Measurements from ENCODE around the gene ELN.
A peak's percentile ranks its signal among the peaks of the same experiment; 100 is the strongest.

ELN gene

GRCh38 chr7:74059037-74059436, 31.1 kb downstream of the ELN start:
- no peak overlapping the region for H3K27ac ChIP-seq (ENCODE audit: low read depth, low read length)
- no peak overlapping the region for H3K56ac ChIP-seq (ENCODE audit: low read length)
- H2BK120ac ChIP-seq (ENCODE audit: low read depth, low read length): no peak overlapping the region
- H3K4me3 ChIP-seq (ENCODE audit: low read length): no peak overlapping the region
- H3K23ac ChIP-seq (ENCODE audit: low read length): no peak overlapping the region
- H3K9ac ChIP-seq (ENCODE audit: low read length): no peak overlapping the region
- no peak overlapping the region for H2AK5ac ChIP-seq (ENCODE audit: low read length)
- no peaks in the 10 kb centered on the region for H3K27me3 ChIP-seq (ENCODE audit: insufficient read depth, low read length, poor library complexity)
- H3K36me3 ChIP-seq (ENCODE audit: control insufficient read depth, insufficient read depth, low read length): no peaks in the 10 kb centered on the region
- H4K5ac ChIP-seq (ENCODE audit: low read length): no peak overlapping the region
- H3K4ac ChIP-seq (ENCODE audit: low read depth, low read length): no peak overlapping the region
- H3K18ac ChIP-seq (ENCODE audit: low read length): no peak overlapping the region
- no peak overlapping the region for H4K8ac ChIP-seq (ENCODE audit: low read depth, low read length)
- no peaks in the 10 kb centered on the region for H3K79me2 ChIP-seq (ENCODE audit: control insufficient read depth, insufficient read depth, low read length)
- H3K79me1 ChIP-seq (ENCODE audit: low read length): no peaks in the 10 kb centered on the region
- WGBS (ENCODE audit: extremely low coverage, insufficient coverage, low lambda C conversion rate): no CpG with 5 or more reads among the region's 2 CpGs
- no peak overlapping the region for H2BK15ac ChIP-seq (replicated peaks; ENCODE audit: low read depth)
- H3K4me1 ChIP-seq (ENCODE audit: control insufficient read depth, low read depth, low read length): no peaks in the 10 kb centered on the region
- DNase-seq: no peak
- H2BK5ac ChIP-seq (ENCODE audit: low read length): no peak overlapping the region
- H3K4me2 ChIP-seq (ENCODE audit: low read length): no peak overlapping the region

DNA sequence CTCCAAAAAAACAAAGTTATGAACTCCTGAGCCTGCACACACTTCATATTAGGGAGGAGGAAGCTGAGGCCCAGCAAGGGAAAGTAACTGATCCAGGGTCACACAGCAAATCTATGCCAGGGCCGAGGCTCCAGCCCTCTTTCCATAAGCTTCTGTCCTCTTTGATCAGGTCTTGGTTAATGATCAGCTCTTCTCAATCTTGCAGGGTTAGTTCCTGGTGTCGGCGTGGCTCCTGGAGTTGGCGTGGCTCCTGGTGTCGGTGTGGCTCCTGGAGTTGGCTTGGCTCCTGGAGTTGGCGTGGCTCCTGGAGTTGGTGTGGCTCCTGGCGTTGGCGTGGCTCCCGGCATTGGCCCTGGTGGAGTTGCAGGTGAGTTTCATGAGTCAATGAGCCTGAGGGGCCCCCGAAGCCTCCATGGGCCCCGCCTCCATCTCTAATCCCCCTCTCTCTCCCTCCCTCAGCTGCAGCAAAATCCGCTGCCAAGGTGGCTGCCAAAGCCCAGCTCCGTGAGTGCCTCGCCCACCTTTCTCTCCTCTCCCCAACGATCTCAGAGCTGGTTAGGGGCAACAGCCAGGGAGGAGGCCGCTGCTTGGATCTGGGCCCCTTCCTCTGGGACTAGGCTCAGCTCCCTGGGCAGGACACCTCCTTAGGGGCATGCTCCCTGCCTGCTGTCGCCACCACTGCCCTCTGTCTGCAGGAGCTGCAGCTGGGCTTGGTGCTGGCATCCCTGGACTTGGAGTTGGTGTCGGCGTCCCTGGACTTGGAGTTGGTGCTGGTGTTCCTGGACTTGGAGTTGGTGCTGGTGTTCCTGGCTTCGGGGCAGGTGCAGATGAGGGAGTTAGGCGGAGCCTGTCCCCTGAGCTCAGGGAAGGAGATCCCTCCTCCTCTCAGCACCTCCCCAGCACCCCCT, 32.0 kb downstream of the ELN start:
- WGBS (ENCODE audit: extremely low coverage, insufficient coverage, low lambda C conversion rate): no CpG with 5 or more reads among the region's 21 CpGs

DNA sequence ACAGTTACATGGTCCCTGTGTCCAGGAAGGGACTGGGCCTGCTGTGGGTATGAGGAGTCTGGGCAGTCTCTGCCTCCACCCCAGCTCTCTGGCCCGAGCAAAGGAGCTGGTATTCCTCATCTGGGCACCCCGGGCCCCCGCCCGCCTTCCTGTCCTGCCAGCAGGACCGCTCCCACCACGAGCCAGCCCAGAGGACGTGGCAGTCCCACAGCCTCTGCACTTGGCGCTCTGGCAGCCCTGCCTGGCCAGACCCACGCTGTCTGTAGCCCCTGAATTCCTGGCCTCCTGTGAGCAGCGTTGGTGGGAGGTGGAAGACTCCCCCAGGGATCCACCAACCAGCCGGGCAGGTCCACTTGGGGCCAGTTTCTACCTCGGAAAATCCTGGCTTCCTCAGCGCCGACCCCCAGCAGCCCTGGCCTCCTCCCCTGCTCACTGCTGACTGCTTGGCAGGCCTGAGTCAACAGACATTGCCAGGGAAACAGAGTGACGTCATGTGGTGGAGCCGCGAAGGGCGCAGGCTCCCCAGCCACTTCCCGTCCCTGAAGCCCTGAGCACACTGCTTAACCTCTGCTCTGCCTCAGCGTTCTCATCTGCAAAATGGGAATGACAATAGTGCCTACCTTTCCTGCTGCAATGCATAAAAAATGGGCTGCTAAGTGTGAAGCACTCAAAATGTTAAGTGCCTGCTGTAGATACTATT, 34.0 kb downstream of the ELN start:
- H2AK5ac ChIP-seq (ENCODE audit: low read length): no peak overlapping the region
- H2BK15ac ChIP-seq (replicated peaks; ENCODE audit: low read depth): no peak overlapping the region
- H4K5ac ChIP-seq (ENCODE audit: low read length): no peak overlapping the region
- H4K8ac ChIP-seq (ENCODE audit: low read depth, low read length): no peak overlapping the region
- H3K4me2 ChIP-seq (ENCODE audit: low read length): no peak overlapping the region
- no peak overlapping the region for H2BK5ac ChIP-seq (ENCODE audit: low read length)
- H3K79me1 ChIP-seq (ENCODE audit: low read length): no peaks in the 10 kb centered on the region
- H3K18ac ChIP-seq (ENCODE audit: low read length): no peak overlapping the region
- H2BK120ac ChIP-seq (ENCODE audit: low read depth, low read length): no peak overlapping the region
- WGBS (ENCODE audit: extremely low coverage, insufficient coverage, low lambda C conversion rate): no CpG with 5 or more reads among the region's 20 CpGs
- no peak overlapping the region for H3K4me3 ChIP-seq (ENCODE audit: low read length)
- no peaks in the 10 kb centered on the region for H3K4me1 ChIP-seq (ENCODE audit: control insufficient read depth, low read depth, low read length)
- no peak overlapping the region for H3K9ac ChIP-seq (ENCODE audit: low read length)
- no peak overlapping the region for H3K27ac ChIP-seq (ENCODE audit: low read depth, low read length)
- no peaks in the 10 kb centered on the region for H3K79me2 ChIP-seq (ENCODE audit: control insufficient read depth, insufficient read depth, low read length)
- peak; percentile 76 for DNase-seq
- no peak overlapping the region for H3K23ac ChIP-seq (ENCODE audit: low read length)
- no peaks in the 10 kb centered on the region for H3K36me3 ChIP-seq (ENCODE audit: control insufficient read depth, insufficient read depth, low read length)
- no peak overlapping the region for H3K56ac ChIP-seq (ENCODE audit: low read length)
- no peaks in the 10 kb centered on the region for H3K27me3 ChIP-seq (ENCODE audit: insufficient read depth, low read length, poor library complexity)
- no peak overlapping the region for H3K4ac ChIP-seq (ENCODE audit: low read depth, low read length)

More for the DNA sequence above, 32.0 kb downstream of the ELN start:
- no peaks in the 10 kb centered on the region for H3K27me3 ChIP-seq (ENCODE audit: insufficient read depth, low read length, poor library complexity)
- H2BK5ac ChIP-seq (ENCODE audit: low read length): no peak overlapping the region
- H3K18ac ChIP-seq (ENCODE audit: low read length): no peak overlapping the region
- H3K36me3 ChIP-seq (ENCODE audit: control insufficient read depth, insufficient read depth, low read length): no peaks in the 10 kb centered on the region
- H3K79me2 ChIP-seq (ENCODE audit: control insufficient read depth, insufficient read depth, low read length): no peaks in the 10 kb centered on the region
- no peak overlapping the region for H3K4me2 ChIP-seq (ENCODE audit: low read length)
- H4K8ac ChIP-seq (ENCODE audit: low read depth, low read length): no peak overlapping the region
- no peak overlapping the region for H2BK120ac ChIP-seq (ENCODE audit: low read depth, low read length)
- no peak overlapping the region for H3K23ac ChIP-seq (ENCODE audit: low read length)
- no peak overlapping the region for H3K4ac ChIP-seq (ENCODE audit: low read depth, low read length)
- no peak overlapping the region for H2AK5ac ChIP-seq (ENCODE audit: low read length)
- no peak overlapping the region for H2BK15ac ChIP-seq (replicated peaks; ENCODE audit: low read depth)
- no peaks in the 10 kb centered on the region for H3K79me1 ChIP-seq (ENCODE audit: low read length)
- H4K5ac ChIP-seq (ENCODE audit: low read length): no peak overlapping the region
- no peak overlapping the region for H3K27ac ChIP-seq (ENCODE audit: low read depth, low read length)
- H3K4me1 ChIP-seq (ENCODE audit: control insufficient read depth, low read depth, low read length): no peaks in the 10 kb centered on the region
- no peak for DNase-seq
- H3K56ac ChIP-seq (ENCODE audit: low read length): no peak overlapping the region
- H3K9ac ChIP-seq (ENCODE audit: low read length): no peak overlapping the region
- H3K4me3 ChIP-seq (ENCODE audit: low read length): no peak overlapping the region

DNA sequence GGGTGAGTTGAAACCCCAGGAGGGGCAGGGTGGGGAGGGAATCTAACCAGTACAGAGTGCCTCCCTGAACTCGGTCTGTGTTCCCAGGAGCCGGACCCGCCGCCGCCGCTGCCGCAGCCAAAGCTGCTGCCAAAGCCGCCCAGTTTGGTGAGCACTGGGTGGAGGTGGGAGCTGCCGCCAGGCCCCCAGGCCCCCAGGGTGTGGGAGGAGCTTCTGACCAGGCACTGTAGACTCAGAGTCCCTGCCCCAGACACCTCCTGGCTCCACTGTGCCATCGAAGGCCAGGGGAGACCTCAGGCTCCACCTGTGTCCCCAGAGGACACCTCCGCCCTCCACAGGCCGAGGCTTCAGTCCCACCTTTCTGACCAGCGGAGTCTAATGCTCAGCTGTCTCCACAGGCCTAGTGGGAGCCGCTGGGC, 35.3 kb downstream of the ELN start:
- WGBS (ENCODE audit: extremely low coverage, insufficient coverage, low lambda C conversion rate): no CpG with 5 or more reads among the region's 14 CpGs
- H3K36me3 ChIP-seq (ENCODE audit: control insufficient read depth, insufficient read depth, low read length): no peaks in the 10 kb centered on the region
- no peak overlapping the region for H3K23ac ChIP-seq (ENCODE audit: low read length)
- no peak overlapping the region for H3K56ac ChIP-seq (ENCODE audit: low read length)
- H3K9ac ChIP-seq (ENCODE audit: low read length): no peak overlapping the region
- H3K4ac ChIP-seq (ENCODE audit: low read depth, low read length): no peak overlapping the region
- DNase-seq: no peak
- H3K27ac ChIP-seq (ENCODE audit: low read depth, low read length): no peak overlapping the region
- H2BK5ac ChIP-seq (ENCODE audit: low read length): no peak overlapping the region
- H3K79me1 ChIP-seq (ENCODE audit: low read length): no peaks in the 10 kb centered on the region
- no peak overlapping the region for H3K18ac ChIP-seq (ENCODE audit: low read length)
- H3K4me2 ChIP-seq (ENCODE audit: low read length): no peak overlapping the region
- H2BK15ac ChIP-seq (replicated peaks; ENCODE audit: low read depth): no peak overlapping the region
- no peaks in the 10 kb centered on the region for H3K4me1 ChIP-seq (ENCODE audit: control insufficient read depth, low read depth, low read length)
- H3K27me3 ChIP-seq (ENCODE audit: insufficient read depth, low read length, poor library complexity): no peaks in the 10 kb centered on the region
- H4K5ac ChIP-seq (ENCODE audit: low read length): no peak overlapping the region
- no peak overlapping the region for H3K4me3 ChIP-seq (ENCODE audit: low read length)
- H4K8ac ChIP-seq (ENCODE audit: low read depth, low read length): no peak overlapping the region
- no peak overlapping the region for H2AK5ac ChIP-seq (ENCODE audit: low read length)
- H2BK120ac ChIP-seq (ENCODE audit: low read depth, low read length): no peak overlapping the region
- no peaks in the 10 kb centered on the region for H3K79me2 ChIP-seq (ENCODE audit: control insufficient read depth, insufficient read depth, low read length)

DNA sequence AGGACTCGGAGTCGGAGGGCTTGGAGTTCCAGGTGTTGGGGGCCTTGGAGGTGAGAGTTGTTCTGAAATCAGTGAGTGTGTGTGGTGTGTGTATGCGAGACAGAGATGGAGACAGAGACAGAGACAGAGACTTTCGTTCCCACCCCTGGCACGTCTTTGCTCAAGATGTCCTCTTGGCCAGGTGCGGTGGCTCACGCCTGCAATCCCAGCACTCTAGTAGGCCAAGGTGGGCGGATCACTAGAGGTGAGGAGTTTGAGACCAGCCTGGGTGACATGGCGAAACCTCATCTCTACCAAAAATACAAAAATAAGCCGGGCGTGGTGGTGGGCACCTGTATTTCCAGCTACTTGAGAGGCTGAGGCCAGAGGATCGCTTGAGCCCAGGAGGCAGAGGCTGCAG, 35.7 kb downstream of the ELN start:
- no peak overlapping the region for H2BK5ac ChIP-seq (ENCODE audit: low read length)
- H2AK5ac ChIP-seq (ENCODE audit: low read length): no peak overlapping the region
- no peaks in the 10 kb centered on the region for H3K4me1 ChIP-seq (ENCODE audit: control insufficient read depth, low read depth, low read length)
- no peak overlapping the region for H3K9ac ChIP-seq (ENCODE audit: low read length)
- H3K79me1 ChIP-seq (ENCODE audit: low read length): no peaks in the 10 kb centered on the region
- H3K27me3 ChIP-seq (ENCODE audit: insufficient read depth, low read length, poor library complexity): no peaks in the 10 kb centered on the region
- H3K56ac ChIP-seq (ENCODE audit: low read length): no peak overlapping the region
- no peaks in the 10 kb centered on the region for H3K79me2 ChIP-seq (ENCODE audit: control insufficient read depth, insufficient read depth, low read length)
- no peak overlapping the region for H4K8ac ChIP-seq (ENCODE audit: low read depth, low read length)
- no peak overlapping the region for H2BK15ac ChIP-seq (replicated peaks; ENCODE audit: low read depth)
- H3K23ac ChIP-seq (ENCODE audit: low read length): no peak overlapping the region
- no peak overlapping the region for H3K18ac ChIP-seq (ENCODE audit: low read length)
- no CpG with 5 or more reads among the region's 12 CpGs for WGBS (ENCODE audit: extremely low coverage, insufficient coverage, low lambda C conversion rate)
- no peak overlapping the region for H4K5ac ChIP-seq (ENCODE audit: low read length)
- H3K4me3 ChIP-seq (ENCODE audit: low read length): no peak overlapping the region
- no peak overlapping the region for H3K4ac ChIP-seq (ENCODE audit: low read depth, low read length)
- no peak overlapping the region for H3K27ac ChIP-seq (ENCODE audit: low read depth, low read length)
- H3K36me3 ChIP-seq (ENCODE audit: control insufficient read depth, insufficient read depth, low read length): no peaks in the 10 kb centered on the region
- H3K4me2 ChIP-seq (ENCODE audit: low read length): no peak overlapping the region
- no peak overlapping the region for H2BK120ac ChIP-seq (ENCODE audit: low read depth, low read length)
- no peak for DNase-seq

Data from mesendoderm (in vitro differentiated cells).